HG02970 (cell line): ENCODE measurements around the gene ERC1.
"Not testable (repeated sequence)": the region's sequence is repeated elsewhere in the genome, so short reads cannot be mapped to it uniquely, and the experiment has no call there.

Experiments used
- ATAC-seq: cut with Tn5 transposase; IDR thresholded peaks from one replicate; pipeline ENCODE4 v1.9.1; 2021; ENCODE audit warnings: mild to moderate bottlenecking, moderate library complexity, moderate number of reproducible peaks; ENCODE audit not compliant: unreplicated experiment, low FRiP score

Gene ERC1

GRCh38 chr12:1338483-1339177 lies 347.6 kb downstream of the ERC1 start:
- no peak for ATAC-seq

- ATAC-seq: not testable (repeated sequence)
Measured at GRCh38 chr12:1339178-1339541, 348.1 kb downstream of the ERC1 start.

GRCh38 chr12:1339618-1340319 lies 348.7 kb downstream of the ERC1 start:
- ATAC-seq: no peak

GRCh38 chr12:1341270-1341669 lies 350.2 kb downstream of the ERC1 start:
- ATAC-seq: not testable (repeated sequence)

DNA sequence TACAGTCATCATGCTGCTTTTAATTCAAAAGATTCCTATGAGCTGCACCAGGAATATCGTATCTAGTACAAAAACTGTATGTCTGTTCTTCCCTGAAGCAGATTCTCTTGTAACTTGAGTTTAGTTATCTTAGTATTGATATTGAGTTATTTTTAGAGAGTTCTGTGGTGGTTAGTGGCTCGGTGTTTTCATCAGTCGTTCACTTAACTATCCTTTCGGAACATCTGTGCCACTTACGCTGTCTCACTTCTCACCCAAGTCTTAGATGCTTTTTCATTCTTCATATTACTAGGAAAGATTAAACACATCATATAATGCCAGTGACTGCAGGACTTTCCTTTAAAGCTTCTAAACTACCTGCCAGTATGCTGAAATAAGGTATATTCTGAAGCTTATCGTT lies 352.4 kb downstream of the ERC1 start:
- no peak for ATAC-seq

DNA sequence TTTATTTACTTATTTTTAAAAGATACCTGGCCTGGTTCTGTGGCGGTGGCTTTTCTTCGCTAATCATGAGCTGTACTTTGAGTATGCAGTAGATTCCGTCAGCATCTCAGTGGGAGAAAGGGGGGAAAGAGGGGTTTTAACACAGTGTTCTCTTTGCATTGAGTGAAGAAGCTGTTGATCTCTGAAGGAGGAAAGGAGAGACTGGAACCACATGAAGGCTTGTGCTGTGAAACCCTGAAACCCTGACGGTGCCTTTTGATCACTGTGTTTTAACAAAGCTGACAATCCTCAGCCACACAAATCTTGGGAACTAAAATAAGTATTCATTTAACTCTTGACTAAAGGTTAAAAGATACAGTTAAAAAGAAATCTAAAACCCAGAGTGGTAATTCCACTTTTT lies 353.2 kb downstream of the ERC1 start:
- no peak for ATAC-seq

- ATAC-seq: no peak
Measured at GRCh38 chr12:1346126-1346525, 355.1 kb downstream of the ERC1 start.

- ATAC-seq: no peak
Measured at GRCh38 chr12:1347294-1347693, 356.3 kb downstream of the ERC1 start.

- ATAC-seq: no peak
Measured at GRCh38 chr12:1348606-1349005, 357.6 kb downstream of the ERC1 start.

- no peak for ATAC-seq
Measured at GRCh38 chr12:1350055-1350933, 359.3 kb downstream of the ERC1 start.

GRCh38 chr12:1350934-1351240 lies 359.9 kb downstream of the ERC1 start:
- no peak for ATAC-seq

- no peak for ATAC-seq
Measured at GRCh38 chr12:1351926-1352325, 360.9 kb downstream of the ERC1 start.

DNA sequence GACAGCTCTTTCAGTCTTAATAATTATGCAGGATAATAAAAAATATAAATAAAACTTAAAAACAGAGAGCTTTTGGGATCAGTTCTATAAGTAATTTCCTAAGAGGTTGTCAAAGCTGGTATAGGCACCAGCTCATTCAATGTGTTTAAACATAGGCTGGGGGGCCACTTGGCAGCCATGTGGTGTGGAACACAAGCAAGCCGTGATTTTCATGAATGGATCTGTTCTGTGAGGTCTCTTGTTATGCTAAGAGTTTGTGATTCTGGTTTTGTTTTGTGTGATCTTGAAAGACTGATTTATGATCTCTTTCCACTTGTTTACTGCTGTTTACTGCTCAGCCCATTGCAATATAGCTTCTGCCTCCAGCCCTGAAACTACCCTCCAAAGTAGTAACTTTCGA lies 362.4 kb downstream of the ERC1 start:
- ATAC-seq: no peak

DNA sequence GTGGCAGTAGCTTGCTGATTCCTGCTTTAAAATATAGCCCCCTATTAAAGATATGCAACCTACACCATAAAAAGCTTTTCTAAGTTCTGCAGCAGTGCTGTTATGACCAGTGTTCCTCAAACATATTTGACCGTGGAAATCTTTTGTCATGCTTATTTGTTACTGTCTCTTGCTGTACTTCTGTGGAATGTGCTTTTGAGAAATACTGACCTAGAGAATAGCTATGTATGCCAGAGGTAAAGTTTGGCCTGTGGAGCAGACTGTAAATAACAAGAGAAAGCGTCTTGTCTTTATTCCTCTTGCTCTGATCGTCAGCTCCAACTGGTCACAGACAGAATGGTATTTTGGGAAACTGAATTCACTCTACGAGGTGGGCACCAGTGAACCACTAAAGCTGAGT lies 364.4 kb downstream of the ERC1 start:
- no peak for ATAC-seq

- not testable (repeated sequence) for ATAC-seq
Measured at GRCh38 chr12:1355871-1356270, 364.8 kb downstream of the ERC1 start.

GRCh38 chr12:1356285-1356684 lies 365.3 kb downstream of the ERC1 start:
- no peak for ATAC-seq

DNA sequence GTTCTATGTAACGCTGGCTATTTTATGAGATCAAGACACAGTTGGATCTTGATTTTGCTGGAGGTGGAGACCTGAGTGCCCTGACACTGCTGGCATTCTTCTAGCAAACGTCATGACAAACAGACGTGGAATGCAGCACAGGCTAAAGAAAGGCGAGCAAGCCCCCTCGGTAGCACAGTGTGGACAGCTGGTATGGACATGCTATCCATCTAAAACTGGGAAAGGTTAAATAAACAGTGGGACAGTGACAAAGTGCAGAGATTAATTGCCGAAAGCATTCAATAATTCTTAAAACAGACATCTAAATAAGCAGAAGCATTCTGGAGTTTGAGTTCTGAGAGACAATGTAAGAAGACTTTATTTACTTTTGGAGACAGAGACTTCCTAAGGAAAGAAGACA lies 366.1 kb downstream of the ERC1 start:
- no peak for ATAC-seq

- ATAC-seq: no peak
Measured at GRCh38 chr12:1357711-1358110, 366.7 kb downstream of the ERC1 start.

DNA sequence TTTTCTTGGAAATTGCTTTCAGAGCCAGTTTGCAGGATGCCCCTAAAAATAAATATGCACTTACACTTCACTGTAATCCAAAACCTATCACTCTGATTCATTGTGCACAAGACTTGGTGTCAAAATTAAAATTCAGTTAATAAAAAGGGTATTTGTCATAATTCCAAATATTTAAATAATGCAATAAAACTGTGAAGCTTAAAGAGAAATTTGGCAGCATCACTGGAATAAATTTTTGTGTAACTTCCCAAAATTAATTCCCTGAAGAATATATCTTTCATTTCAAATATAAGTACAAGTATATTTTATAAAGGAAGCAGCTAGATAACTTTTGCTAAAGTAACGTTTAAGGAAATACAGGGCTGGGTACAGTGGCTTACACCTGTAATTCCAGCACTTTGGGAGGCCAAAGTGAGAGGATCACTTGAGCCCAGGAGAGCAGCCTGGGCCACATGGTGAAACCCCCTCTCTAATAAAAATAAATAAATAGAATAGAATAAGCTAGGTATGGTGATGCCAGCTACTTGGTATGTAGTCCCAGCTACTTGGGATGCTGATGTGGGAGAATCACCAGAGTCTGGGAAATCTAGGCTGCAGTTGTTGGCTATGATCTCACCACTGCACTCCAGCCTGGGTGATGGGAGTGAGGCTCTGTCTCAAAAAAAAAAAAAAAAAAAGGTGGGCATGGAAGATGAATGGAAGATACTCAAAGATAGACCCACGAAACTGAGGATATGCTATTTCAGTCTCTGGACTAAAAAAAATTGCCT lies 369.6 kb downstream of the ERC1 start:
- ATAC-seq: no peak

DNA sequence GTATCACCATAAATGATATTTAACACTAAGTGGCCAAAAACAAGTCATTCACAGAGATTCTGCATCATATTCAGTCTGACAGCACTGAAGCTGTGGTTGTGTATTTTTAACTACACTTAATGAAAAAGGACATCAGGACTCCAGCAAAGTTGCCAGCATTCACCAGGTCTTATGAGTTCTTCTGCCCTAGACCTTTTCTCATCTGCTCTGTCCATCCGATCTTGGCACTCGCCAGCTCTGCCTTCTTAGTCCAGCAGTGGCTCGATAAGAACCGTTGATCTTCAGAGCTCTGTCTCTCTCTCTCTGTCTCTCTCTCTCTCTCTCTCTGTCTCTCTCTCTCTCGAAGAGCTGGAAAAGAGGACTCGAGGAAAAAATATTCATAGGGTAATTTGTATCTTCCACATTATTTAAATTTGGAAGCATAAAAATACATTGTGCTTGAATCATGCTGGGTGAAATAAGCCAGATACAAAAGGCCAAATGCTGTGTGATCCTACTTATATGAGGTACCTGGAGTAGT lies 371.2 kb downstream of the ERC1 start:
- ATAC-seq: no peak

DNA sequence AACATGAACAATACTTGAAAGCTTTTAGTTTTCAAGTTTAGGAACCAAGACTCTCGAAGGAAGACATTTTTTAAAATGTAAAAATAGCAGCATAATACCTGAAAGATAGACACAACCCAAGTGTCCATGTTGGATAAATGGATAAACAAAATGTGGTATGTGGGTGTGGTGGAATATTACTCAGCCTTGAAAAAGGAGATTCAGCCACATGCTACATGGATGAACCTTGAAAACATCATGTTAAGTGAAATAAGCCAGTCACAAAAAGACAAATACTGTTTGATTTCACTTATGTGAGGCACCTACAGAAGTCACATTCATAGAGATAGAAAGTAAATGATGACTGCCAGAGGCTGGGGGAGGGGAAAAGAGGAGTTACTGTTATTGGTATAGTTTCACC lies 374.7 kb downstream of the ERC1 start:
- ATAC-seq: no peak
